HepG2 (cell line): ENCODE results near the gene WIZ. TPM values are rescaled to one million over a fixed set of nuclear protein-coding genes. Genes with fewer than 3 reads are reported as not detected.

Experiments used
- GLI4 ChIP-seq: sonication (generic); formaldehyde crosslinking; IDR thresholded peaks from 2 replicates; pipeline ENCODE4 v1.5.1; 2020; ENCODE audit warnings: missing genetic modification reagents, mild to moderate bottlenecking, moderate library complexity, borderline replicate concordance
- HDAC2 ChIP-seq: sonication (generic); formaldehyde crosslinking; IDR thresholded peaks from 2 replicates; pipeline ENCODE4 v1.4.0; 2020; ENCODE audit warnings: missing genetic modification reagents
- MATR3 ChIP-seq: sonication (generic); formaldehyde crosslinking; IDR thresholded peaks from 2 replicates; pipeline ENCODE4 v1.4.0; 2020; ENCODE audit warnings: missing genetic modification reagents
- MAZ ChIP-seq, 2 experiments: sonication (generic) in 1 of 2; formaldehyde crosslinking in 1 of 2; IDR thresholded peaks; 2 replicates each; pipeline versions ENCODE4 v1.5.0 to v1.6.1; 2012 to 2020; ENCODE audit warnings: low read depth in 2 of 2, mild to moderate bottlenecking in 2 of 2, borderline replicate concordance in 1 of 2, improper control_type of control experiment in 1 of 2, low read length in 1 of 2, missing genetic modification reagents in 1 of 2, moderate library complexity in 1 of 2
- PHF8 ChIP-seq: sonication (generic); formaldehyde crosslinking; IDR thresholded peaks from 2 replicates; pipeline ENCODE4 v1.5.0; 2020; ENCODE audit warnings: missing genetic modification reagents
- POGZ ChIP-seq: sonication (generic); formaldehyde crosslinking; IDR thresholded peaks from 2 replicates; pipeline ENCODE4 v1.4.0; 2020; ENCODE audit warnings: mild to moderate bottlenecking, missing genetic modification reagents
- RAD51 ChIP-seq: fragments of 450-650 bp; IDR thresholded peaks from 2 replicates; pipeline ENCODE4 v1.6.1; 2016; ENCODE audit warnings: borderline replicate concordance
- RARG ChIP-seq: sonication (generic); formaldehyde crosslinking; IDR thresholded peaks from 2 replicates; pipeline ENCODE4 v1.4.0; 2020; ENCODE audit warnings: low read depth, mild to moderate bottlenecking, missing genetic modification reagents
- RFX5 ChIP-seq: IDR thresholded peaks from 2 replicates; pipeline ENCODE4 v1.6.1; 2011; ENCODE audit warnings: low read depth, low read length, improper control_type of control experiment
- SALL1 ChIP-seq: sonication (generic); formaldehyde crosslinking; IDR thresholded peaks from 2 replicates; pipeline ENCODE4 v1.8.0; 2022; ENCODE audit warnings: mild to moderate bottlenecking, missing genetic modification reagents
- SIX1 ChIP-seq: sonication (generic); formaldehyde crosslinking; IDR thresholded peaks from 2 replicates; pipeline ENCODE4 v1.4.0; 2020; ENCODE audit warnings: missing genetic modification reagents, borderline replicate concordance
- TBX2 ChIP-seq: sonication (generic); formaldehyde crosslinking; IDR thresholded peaks from 2 replicates; pipeline ENCODE4 v1.5.0; 2020; ENCODE audit warnings: missing genetic modification reagents, mild to moderate bottlenecking, borderline replicate concordance
- YEATS4 ChIP-seq: sonication (generic); formaldehyde crosslinking; IDR thresholded peaks from 2 replicates; pipeline ENCODE4 v1.4.0; 2020; ENCODE audit warnings: missing genetic modification reagents, borderline replicate concordance
- ZKSCAN1 ChIP-seq: fragments of 150-350 bp; IDR thresholded peaks from 2 replicates; pipeline ENCODE4 v1.6.1; 2014; ENCODE audit warnings: low read length
- ZKSCAN5 ChIP-seq: sonication (generic); formaldehyde crosslinking; IDR thresholded peaks from 2 replicates; pipeline ENCODE4 v1.5.1; 2020; ENCODE audit warnings: mild to moderate bottlenecking, missing genetic modification reagents
- ZNF12 ChIP-seq: sonication (generic); formaldehyde crosslinking; IDR thresholded peaks from 2 replicates; pipeline ENCODE4 v1.5.0; 2020; ENCODE audit warnings: missing genetic modification reagents
- ZNF260 ChIP-seq: sonication (generic); formaldehyde crosslinking; IDR thresholded peaks from 2 replicates; pipeline ENCODE4 v1.4.0; 2020; ENCODE audit warnings: missing genetic modification reagents, low read depth, mild to moderate bottlenecking, borderline replicate concordance
- ZNF891 ChIP-seq: sonication (generic); formaldehyde crosslinking; IDR thresholded peaks from 2 replicates; pipeline ENCODE4 v1.5.0; 2020; ENCODE audit warnings: mild to moderate bottlenecking, missing genetic modification reagents
- polyA plus RNA-seq, 8 experiments: library from polyadenylated mRNA; depleted of rRNA in 3 of 8; stranded (reverse) in 7 of 8; unstranded in 1 of 8; fragments of >200 nt; fragmentation: Illumina TruSeq in 4 of 8; extraction: Trizol in 4 of 8; gene quantifications; 2 replicates each; pipeline versions ENCODE4 v1.2.1 to v1.2.3, GENCODE V29; 2011 to 2016; ENCODE audit warnings: low read depth in 4 of 8, missing spikeins in 1 of 8, mixed read lengths in 1 of 8; ENCODE audit not compliant: insufficient read depth in 1 of 8
- total RNA-seq, 5 experiments: library from RNA; depleted of rRNA; stranded (reverse); fragments of >200 nt; fragmentation: Illumina TruSeq; extraction: Trizol; gene quantifications; 2 replicates each; pipeline ENCODE4 v1.2.3, GENCODE V29; 2016; ENCODE audit warnings: low read depth in 1 of 5
- TF ChIP-seq, protein P1 (sequence below): sonication (generic); formaldehyde crosslinking; IDR thresholded peaks from 2 replicates; pipeline ENCODE4 v1.8.0; 2022; ENCODE audit warnings: mild to moderate bottlenecking, missing genetic modification reagents; ENCODE audit not compliant: insufficient replicate concordance
- TF ChIP-seq, protein P2 (sequence below): IDR thresholded peaks from 2 replicates; pipeline ENCODE4 v1.6.1; 2016; ENCODE audit warnings: missing compliant biosample characterization, missing genetic modification reagents, borderline replicate concordance

The WIZ gene
- total and polyA plus RNA-seq, 2 of the 13 experiments (the other 11 are each of a cell fraction or from before 2014, with no cell fraction given), result 4.7 to 4.8 TPM

DNA sequence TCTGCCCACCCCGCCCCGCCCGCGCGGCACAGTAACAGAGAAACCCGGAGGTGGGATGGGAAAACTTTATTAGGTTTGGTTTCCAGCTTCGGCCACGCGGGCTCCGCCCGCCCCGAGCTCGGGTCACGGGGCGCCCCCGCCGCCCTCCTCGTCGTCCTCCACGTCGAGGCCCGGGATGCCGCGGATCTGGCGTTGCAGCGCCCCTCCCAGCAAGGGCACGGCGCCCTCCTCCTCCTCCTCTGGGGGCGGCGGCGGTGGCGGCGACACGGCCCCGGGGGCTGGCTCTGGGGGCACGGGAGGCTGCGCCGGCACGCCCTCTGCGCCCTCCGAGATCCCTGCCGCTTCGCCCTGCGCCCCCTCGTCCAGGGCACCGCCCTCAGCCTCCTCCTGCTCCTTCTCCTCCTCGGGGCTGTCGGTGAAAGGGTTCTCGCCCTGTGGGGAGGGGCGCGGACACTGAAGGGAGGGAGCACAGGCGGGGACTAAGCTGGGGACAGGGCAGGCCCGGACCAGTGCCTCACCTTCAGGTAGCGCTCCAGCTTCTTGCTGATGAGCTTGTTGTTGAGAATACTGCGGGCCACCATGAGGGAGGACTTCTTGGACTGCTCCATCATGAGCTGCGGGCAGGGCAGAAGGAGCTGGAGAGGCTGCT lies 69.6 kb downstream of the WIZ start (continued):
- TF ChIP-seq, protein P1, sequence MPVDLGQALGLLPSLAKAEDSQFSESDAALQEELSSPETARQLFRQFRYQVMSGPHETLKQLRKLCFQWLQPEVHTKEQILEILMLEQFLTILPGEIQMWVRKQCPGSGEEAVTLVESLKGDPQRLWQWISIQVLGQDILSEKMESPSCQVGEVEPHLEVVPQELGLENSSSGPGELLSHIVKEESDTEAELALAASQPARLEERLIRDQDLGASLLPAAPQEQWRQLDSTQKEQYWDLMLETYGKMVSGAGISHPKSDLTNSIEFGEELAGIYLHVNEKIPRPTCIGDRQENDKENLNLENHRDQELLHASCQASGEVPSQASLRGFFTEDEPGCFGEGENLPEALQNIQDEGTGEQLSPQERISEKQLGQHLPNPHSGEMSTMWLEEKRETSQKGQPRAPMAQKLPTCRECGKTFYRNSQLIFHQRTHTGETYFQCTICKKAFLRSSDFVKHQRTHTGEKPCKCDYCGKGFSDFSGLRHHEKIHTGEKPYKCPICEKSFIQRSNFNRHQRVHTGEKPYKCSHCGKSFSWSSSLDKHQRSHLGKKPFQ, result no peak
- TF ChIP-seq TBX2 (CRISPR knock-in tag) (no peak; the same call in 1 of the 2 replicates), ZKSCAN1 (no peak), PHF8 (CRISPR knock-in tag) (no peak), YEATS4 (CRISPR knock-in tag) (peak; percentile 71; the same call in 1 of the 2 replicates), MAZ (IDR thresholded peaks at IDR 0.05; ENCODE audit: borderline replicate concordance, low read depth, low read length) (peak; percentile 77), MAZ (CRISPR knock-in tag; IDR thresholded peaks at IDR 0.05; ENCODE audit: low read depth) (no peak; the same call in none of the 2 replicates), ZNF12 (CRISPR knock-in tag) (no peak), ZKSCAN5 (CRISPR knock-in tag) (no peak), SIX1 (CRISPR knock-in tag) (no peak), RARG (CRISPR knock-in tag) (no peak), GLI4 (no peak), MATR3 (no peak), ZNF260 (CRISPR knock-in tag) (no peak), ZNF891 (CRISPR knock-in tag) (no peak; the same call in 1 of the 2 replicates), HDAC2 (CRISPR knock-in tag) (no peak), SALL1 (CRISPR knock-in tag) (no peak), POGZ (CRISPR knock-in tag) (no peak), RAD51 (no peak), RFX5 (no peak)
- TF ChIP-seq, protein P2, sequence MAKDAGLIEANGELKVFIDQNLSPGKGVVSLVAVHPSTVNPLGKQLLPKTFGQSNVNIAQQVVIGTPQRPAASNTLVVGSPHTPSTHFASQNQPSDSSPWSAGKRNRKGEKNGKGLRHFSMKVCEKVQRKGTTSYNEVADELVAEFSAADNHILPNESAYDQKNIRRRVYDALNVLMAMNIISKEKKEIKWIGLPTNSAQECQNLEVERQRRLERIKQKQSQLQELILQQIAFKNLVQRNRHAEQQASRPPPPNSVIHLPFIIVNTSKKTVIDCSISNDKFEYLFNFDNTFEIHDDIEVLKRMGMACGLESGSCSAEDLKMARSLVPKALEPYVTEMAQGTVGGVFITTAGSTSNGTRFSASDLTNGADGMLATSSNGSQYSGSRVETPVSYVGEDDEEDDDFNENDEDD, result no peak
